Measurements from ENCODE around the gene KCTD10.

Gene KCTD10

DNA sequence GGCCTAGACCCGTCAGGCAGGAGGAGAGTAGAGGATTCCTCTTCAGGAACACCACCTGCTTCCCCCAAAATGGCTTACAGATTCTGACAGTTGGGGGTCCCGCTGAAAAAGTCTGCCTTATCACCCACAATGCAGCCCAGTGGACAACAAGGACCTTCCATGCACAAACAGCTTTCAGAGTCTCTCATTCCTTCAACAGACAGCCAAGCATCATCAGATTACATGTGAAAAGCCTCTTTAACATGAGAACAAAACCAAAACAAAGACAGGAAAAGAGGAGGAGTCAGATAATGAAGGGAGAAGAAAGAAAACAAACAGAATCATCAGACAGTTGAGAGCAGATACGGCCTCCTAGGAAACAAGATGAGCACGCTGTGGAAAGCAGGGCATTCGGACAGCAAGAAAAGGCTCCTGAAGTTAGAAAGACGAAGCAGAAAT, 18.3 kb downstream of the KCTD10 start:
- H3K79me2 ChIP-seq (ENCODE audit: insufficient read depth, low read depth), result no peaks in the 10 kb centered on the region
- H3K4me1 ChIP-seq (ENCODE audit: low read depth, poor library complexity, severe bottlenecking), result no peaks in the 10 kb centered on the region
- H3K36me3 ChIP-seq (ENCODE audit: insufficient read depth), result no peaks in the 10 kb centered on the region

DNA sequence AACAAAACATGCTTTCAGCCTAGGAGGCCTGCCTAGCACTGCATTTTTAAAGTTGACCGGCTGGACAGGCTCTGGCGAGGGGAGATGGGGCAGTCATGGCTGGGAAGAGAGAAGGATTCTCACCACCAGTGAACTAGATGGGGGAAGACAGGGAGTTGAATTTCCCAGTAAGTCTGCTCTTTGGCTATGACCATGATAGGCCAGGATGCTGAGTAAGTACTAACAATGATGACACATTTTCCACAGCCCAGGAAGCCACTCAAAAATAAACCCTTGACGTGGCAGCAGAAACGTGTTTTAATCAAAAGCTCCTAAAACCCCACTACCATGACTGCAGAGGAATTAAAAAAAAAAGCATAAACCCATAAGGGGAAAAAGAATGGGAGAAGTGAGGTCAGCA, 19.0 kb downstream of the KCTD10 start:
- Histone ChIP-seq H3K4me2 (no peak overlapping the region), H2AFZ (ENCODE audit: low read depth) (no peak overlapping the region), H3K27ac (no peak overlapping the region), H3K4me1 (ENCODE audit: low read depth, poor library complexity, severe bottlenecking) (no peaks in the 10 kb centered on the region), H3K79me2 (ENCODE audit: insufficient read depth, low read depth) (no peaks in the 10 kb centered on the region), H3K27me3 (ENCODE audit: insufficient read depth, low read depth) (no peaks in the 10 kb centered on the region), H4K20me1 (ENCODE audit: insufficient read depth) (no peaks in the 10 kb centered on the region), H3K9ac (no peak overlapping the region), H3K36me3 (ENCODE audit: insufficient read depth) (no peaks in the 10 kb centered on the region), H3K4me3 (IDR thresholded peaks at IDR 0.05; ENCODE audit: insufficient read depth, low read depth, low read length) (no peak overlapping the region)
- TF ChIP-seq CTCF (conservative IDR thresholded peaks at IDR 0.05; ENCODE audit: low read depth, low read length), result no peak

More for the DNA sequence above, 18.3 kb downstream of the KCTD10 start:
- Histone ChIP-seq H3K9ac (no peak overlapping the region), H2AFZ (ENCODE audit: low read depth) (no peak overlapping the region), H3K27ac (no peak overlapping the region), H4K20me1 (ENCODE audit: insufficient read depth) (no peaks in the 10 kb centered on the region), H3K27me3 (ENCODE audit: insufficient read depth, low read depth) (no peaks in the 10 kb centered on the region), H3K4me2 (no peak overlapping the region), H3K4me3 (IDR thresholded peaks at IDR 0.05; ENCODE audit: insufficient read depth, low read depth, low read length) (no peak overlapping the region)
- TF ChIP-seq CTCF (conservative IDR thresholded peaks at IDR 0.05; ENCODE audit: low read depth, low read length), result no peak

- Histone ChIP-seq H3K4me3 (IDR thresholded peaks at IDR 0.05; ENCODE audit: insufficient read depth, low read depth, low read length) (no peak overlapping the region), H3K4me1 (ENCODE audit: low read depth, poor library complexity, severe bottlenecking) (no peaks in the 10 kb centered on the region), H3K4me2 (no peak overlapping the region), H2AFZ (ENCODE audit: low read depth) (no peak overlapping the region), H3K36me3 (ENCODE audit: insufficient read depth) (no peaks in the 10 kb centered on the region), H3K79me2 (ENCODE audit: insufficient read depth, low read depth) (no peaks in the 10 kb centered on the region), H4K20me1 (ENCODE audit: insufficient read depth) (no peaks in the 10 kb centered on the region), H3K9ac (no peak overlapping the region), H3K27ac (no peak overlapping the region), H3K27me3 (ENCODE audit: insufficient read depth, low read depth) (no peaks in the 10 kb centered on the region)
- no peak for TF ChIP-seq CTCF (conservative IDR thresholded peaks at IDR 0.05; ENCODE audit: low read depth, low read length)
Observed at GRCh38 chr12:109455706-109456105, 21.4 kb downstream of the KCTD10 start.

- no peaks in the 10 kb centered on the region for H3K36me3 ChIP-seq (ENCODE audit: insufficient read depth)
- H3K4me2 ChIP-seq, result no peak overlapping the region
- no peak for TF ChIP-seq CTCF (conservative IDR thresholded peaks at IDR 0.05; ENCODE audit: low read depth, low read length)
- H3K27me3 ChIP-seq (ENCODE audit: insufficient read depth, low read depth), result no peaks in the 10 kb centered on the region
- H3K4me3 ChIP-seq (IDR thresholded peaks at IDR 0.05; ENCODE audit: insufficient read depth, low read depth, low read length), result no peak overlapping the region
- H2AFZ ChIP-seq (ENCODE audit: low read depth), result no peak overlapping the region
- H3K4me1 ChIP-seq (ENCODE audit: low read depth, poor library complexity, severe bottlenecking), result no peaks in the 10 kb centered on the region
- H4K20me1 ChIP-seq (ENCODE audit: insufficient read depth), result no peaks in the 10 kb centered on the region
- no peaks in the 10 kb centered on the region for H3K79me2 ChIP-seq (ENCODE audit: insufficient read depth, low read depth)
- no peak overlapping the region for H3K9ac ChIP-seq
- no peak overlapping the region for H3K27ac ChIP-seq
Observed at GRCh38 chr12:109452489-109452888, 24.6 kb downstream of the KCTD10 start.
